ENCODE measurements around the gene SGTA.

Gene SGTA

DNA sequence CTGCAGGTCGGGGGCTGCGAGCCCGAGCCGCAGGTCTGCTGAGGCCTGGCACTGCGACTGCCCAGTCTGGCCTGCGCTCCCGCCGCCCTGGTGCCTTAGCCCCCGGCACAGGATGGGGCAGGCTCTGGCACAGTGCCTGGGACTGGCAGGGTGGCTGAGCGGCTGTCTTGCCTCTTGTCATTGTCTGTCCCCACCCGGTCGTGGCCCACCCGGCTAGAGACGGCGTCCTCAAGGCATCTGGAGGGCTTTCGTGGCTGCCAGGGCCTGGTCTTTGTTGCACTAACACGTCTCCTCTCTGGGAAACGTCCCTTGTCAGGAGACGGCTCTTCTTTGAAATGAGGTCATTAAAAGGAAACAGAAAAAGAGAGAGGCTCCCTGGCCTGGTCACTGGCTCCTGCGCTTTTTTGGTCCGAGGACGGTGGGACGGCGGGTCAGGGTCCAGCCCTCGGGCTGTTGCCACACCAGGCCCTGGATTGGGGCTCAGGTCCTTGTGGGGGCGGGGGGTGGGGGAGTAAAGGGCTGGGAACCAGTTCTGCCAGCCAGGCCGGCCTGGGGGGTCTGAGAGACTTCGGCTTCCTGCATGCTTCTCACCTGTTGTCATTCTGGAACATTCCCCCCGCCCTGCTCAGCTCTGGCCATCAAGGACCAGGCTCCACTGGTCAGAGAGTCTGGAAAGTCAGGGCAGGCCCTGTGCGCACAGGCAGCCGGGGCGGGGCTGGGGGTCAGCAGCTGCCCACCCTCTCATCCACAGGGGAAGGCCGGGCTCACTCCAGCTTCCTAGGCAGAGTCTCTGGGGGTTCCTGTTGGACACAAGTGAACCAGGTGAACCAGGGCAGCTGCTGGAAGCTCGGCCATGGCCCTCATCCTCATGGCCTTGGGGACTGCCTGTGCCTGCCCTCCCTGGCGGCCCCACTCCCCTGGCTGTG lies 30.4 kb upstream of the SGTA start:
- DNase-seq (ENCODE audit: low read depth), result no peak
- TF ChIP-seq, protein P1, sequence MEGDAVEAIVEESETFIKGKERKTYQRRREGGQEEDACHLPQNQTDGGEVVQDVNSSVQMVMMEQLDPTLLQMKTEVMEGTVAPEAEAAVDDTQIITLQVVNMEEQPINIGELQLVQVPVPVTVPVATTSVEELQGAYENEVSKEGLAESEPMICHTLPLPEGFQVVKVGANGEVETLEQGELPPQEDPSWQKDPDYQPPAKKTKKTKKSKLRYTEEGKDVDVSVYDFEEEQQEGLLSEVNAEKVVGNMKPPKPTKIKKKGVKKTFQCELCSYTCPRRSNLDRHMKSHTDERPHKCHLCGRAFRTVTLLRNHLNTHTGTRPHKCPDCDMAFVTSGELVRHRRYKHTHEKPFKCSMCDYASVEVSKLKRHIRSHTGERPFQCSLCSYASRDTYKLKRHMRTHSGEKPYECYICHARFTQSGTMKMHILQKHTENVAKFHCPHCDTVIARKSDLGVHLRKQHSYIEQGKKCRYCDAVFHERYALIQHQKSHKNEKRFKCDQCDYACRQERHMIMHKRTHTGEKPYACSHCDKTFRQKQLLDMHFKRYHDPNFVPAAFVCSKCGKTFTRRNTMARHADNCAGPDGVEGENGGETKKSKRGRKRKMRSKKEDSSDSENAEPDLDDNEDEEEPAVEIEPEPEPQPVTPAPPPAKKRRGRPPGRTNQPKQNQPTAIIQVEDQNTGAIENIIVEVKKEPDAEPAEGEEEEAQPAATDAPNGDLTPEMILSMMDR (conservative IDR thresholded peaks at IDR 0.05; ENCODE audit: low read length), result no peak
- H3K4me3 ChIP-seq (ENCODE audit: low read length), result no peak overlapping the region

- TF ChIP-seq, protein P1 (conservative IDR thresholded peaks at IDR 0.05; ENCODE audit: low read length), result no peak
- H3K4me3 ChIP-seq (ENCODE audit: low read length), result no peak overlapping the region
- DNase-seq (ENCODE audit: low read depth), result no peak
Measured at GRCh38 chr19:2812414-2813234, 29.6 kb upstream of the SGTA start.

GRCh38 chr19:2811735-2812413 lies 28.8 kb upstream of the SGTA start:
- no peak overlapping the region for H3K4me3 ChIP-seq (ENCODE audit: low read length)
- TF ChIP-seq, protein P1 (conservative IDR thresholded peaks at IDR 0.05; ENCODE audit: low read length), result no peak
- DNase-seq (ENCODE audit: low read depth), result no peak

GRCh38 chr19:2811221-2811722 lies 28.2 kb upstream of the SGTA start:
- H3K4me3 ChIP-seq (ENCODE audit: low read length), result no peak overlapping the region
- TF ChIP-seq, protein P1 (conservative IDR thresholded peaks at IDR 0.05; ENCODE audit: low read length), result no peak
- DNase-seq (ENCODE audit: low read depth), result no peak

DNA sequence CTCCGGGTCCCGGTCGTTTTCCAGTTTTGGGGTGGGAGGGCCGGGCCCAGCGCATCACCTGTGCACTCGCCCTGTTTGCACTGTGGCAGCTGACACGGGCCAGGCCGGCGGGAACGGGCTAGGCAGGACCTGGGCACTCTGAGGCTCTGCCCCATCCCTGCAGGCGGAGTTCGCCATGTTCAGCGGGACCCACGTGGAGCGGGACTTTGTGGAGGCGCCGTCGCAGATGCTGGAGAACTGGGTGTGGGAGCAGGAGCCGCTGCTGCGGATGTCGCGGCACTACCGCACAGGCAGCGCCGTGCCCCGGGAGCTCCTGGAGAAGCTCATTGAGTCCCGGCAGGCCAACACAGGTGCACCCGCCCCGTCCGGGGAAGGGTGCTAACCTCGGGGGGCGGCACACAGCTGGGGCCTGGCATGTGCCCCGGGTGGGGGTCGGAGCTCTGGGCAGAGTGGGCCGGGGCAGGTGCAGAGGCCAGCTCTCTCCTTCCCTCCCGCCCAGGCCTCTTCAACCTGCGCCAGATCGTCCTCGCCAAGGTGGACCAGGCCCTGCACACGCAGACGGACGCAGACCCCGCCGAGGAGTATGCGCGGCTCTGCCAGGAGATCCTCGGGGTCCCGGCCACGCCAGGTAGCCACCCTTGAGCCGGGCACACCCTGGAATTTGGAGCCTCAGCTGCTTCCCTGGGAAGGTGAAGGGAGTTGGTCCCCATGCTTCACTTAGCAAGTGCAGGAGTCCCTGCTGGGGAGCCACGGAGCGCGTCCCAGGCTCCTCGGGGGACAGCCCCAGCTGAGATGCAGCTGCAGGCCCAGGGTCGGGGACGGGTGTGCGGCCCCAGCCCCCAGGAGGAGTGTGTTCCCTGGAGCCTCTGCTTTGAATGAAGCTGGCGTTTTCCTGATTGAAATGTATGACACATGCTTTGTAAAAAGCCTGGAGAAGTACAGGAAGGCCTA lies 27.3 kb upstream of the SGTA start:
- TF ChIP-seq, protein P1 (conservative IDR thresholded peaks at IDR 0.05; ENCODE audit: low read length), result no peak
- no peak overlapping the region for H3K4me3 ChIP-seq (ENCODE audit: low read length)
- DNase-seq (ENCODE audit: low read depth), result no peak
